ENCODE results near the gene GRID2. TPM values are rescaled to one million over a fixed set of nuclear protein-coding genes. Genes with fewer than 3 reads are reported as not detected.

GRID2 gene
- total and polyA plus RNA-seq, 4 donors: under 0.01 to 0.02 TPM; not detected in 2

- no peak overlapping the region for H3K4me3 ChIP-seq (ENCODE audit: low read depth in 1 of 3, low read length in 3 of 3)
- no peak overlapping the region for H3K27ac ChIP-seq (ENCODE audit: low read depth in 1 of 2, low read length in 2 of 2)
- 91% methylated on average over 9 of the region's 9 CpGs for WGBS
- H3K36me3 ChIP-seq (ENCODE audit: control insufficient read depth in 4 of 4, insufficient read depth in 3 of 4, low read depth in 1 of 4, low read length in 3 of 4): no peaks in the 10 kb centered on the region
- H3K27me3 ChIP-seq (ENCODE audit: control insufficient read depth in 4 of 4, insufficient read depth in 4 of 4, low read length in 3 of 4): peaks cover 0 to 14% (median 2%) of the 10 kb centered on the region in 4 donors
- DNase-seq (ENCODE audit: low spot score): no peak
- H3K9ac ChIP-seq (ENCODE audit: low read depth in 1 of 2, low read length in 2 of 2): no peak overlapping the region
- no peaks in the 10 kb centered on the region for H3K9me3 ChIP-seq (ENCODE audit: control insufficient read depth in 4 of 4, low read length in 3 of 4)
- no peaks in the 10 kb centered on the region for H3K4me1 ChIP-seq (ENCODE audit: control insufficient read depth in 4 of 4, insufficient read depth in 4 of 4, low read length in 3 of 4)
- TF ChIP-seq NR2F2 (IDR thresholded peaks at IDR 0.05) (no peak), ATF3 (IDR thresholded peaks at IDR 0.05) (no peak), TAF1 (conservative IDR thresholded peaks at IDR 0.05) (no peak), RXRA (IDR thresholded peaks at IDR 0.05) (no peak), GABPA (IDR thresholded peaks at IDR 0.05 in 1 of 2, conservative IDR thresholded peaks at IDR 0.05 in 1 of 2) (no peak), REST (IDR thresholded peaks at IDR 0.05) (no peak), FOXA1 (IDR thresholded peaks at IDR 0.05) (no peak), MAX (IDR thresholded peaks at IDR 0.05) (no peak), HNF4G (IDR thresholded peaks at IDR 0.05) (no peak), YY1 (IDR thresholded peaks at IDR 0.05) (no peak), JUND (IDR thresholded peaks at IDR 0.05) (no peak), RAD21 (IDR thresholded peaks at IDR 0.05) (no peak), EGR1 (IDR thresholded peaks at IDR 0.05; ENCODE audit: low read depth in 2 of 2) (no peak), HNF4A (conservative IDR thresholded peaks at IDR 0.05) (no peak), CTCF (IDR thresholded peaks at IDR 0.05; ENCODE audit: low read depth, low read length, missing input control) (no peak), ZBTB33 (IDR thresholded peaks at IDR 0.05) (no peak), SP1 (IDR thresholded peaks at IDR 0.05) (no peak), FOXA2 (IDR thresholded peaks at IDR 0.05) (no peak)
Observed at GRCh38 chr4:93781198-93781597, 1477.4 kb downstream of the GRID2 start.

Data from liver (tissue), 9 donors.